ENCODE results near the gene COQ8B.

COQ8B gene

GRCh38 chr19:40690050-40690692 lies 26.5 kb downstream of the COQ8B start, which contains the start of gene NUMBL:
Gene NUMBL, minus strand, starts transcription at chr19:40690651. Its CDS starts 168 bp downstream, at chr19:40690483.
- ATAC-seq, result no peak

GRCh38 chr19:40689339-40690049 lies 27.2 kb downstream of the COQ8B start:
- ATAC-seq, result no peak

GRCh38 chr19:40688987-40689338 lies 27.7 kb downstream of the COQ8B start:
- ATAC-seq, result no peak

- no peak for ATAC-seq
Measured at GRCh38 chr19:40688309-40688708, 28.4 kb downstream of the COQ8B start.

GRCh38 chr19:40687525-40688016 lies 29.1 kb downstream of the COQ8B start:
- ATAC-seq, result no peak

- no peak for ATAC-seq
Measured at GRCh38 chr19:40686882-40687524, 29.7 kb downstream of the COQ8B start.

GRCh38 chr19:40685563-40685962 lies 31.1 kb downstream of the COQ8B start:
- no peak for ATAC-seq

GRCh38 chr19:40685016-40685526 lies 31.6 kb downstream of the COQ8B start:
- ATAC-seq, result no peak

- no peak for ATAC-seq
Measured at GRCh38 chr19:40684280-40684679, 32.4 kb downstream of the COQ8B start.

GRCh38 chr19:40683437-40683836 lies 33.2 kb downstream of the COQ8B start:
- ATAC-seq, result no peak

- no peak for ATAC-seq
Measured at GRCh38 chr19:40682431-40682964, 34.2 kb downstream of the COQ8B start.

- no peak for ATAC-seq
Measured at GRCh38 chr19:40681039-40681438, 35.6 kb downstream of the COQ8B start.

GRCh38 chr19:40677156-40677555 lies 39.5 kb downstream of the COQ8B start:
- no peak for ATAC-seq

- no peak for ATAC-seq
Measured at GRCh38 chr19:40674291-40674690, 42.4 kb downstream of the COQ8B start.

- ATAC-seq, result no peak
Measured at GRCh38 chr19:40673397-40673796, 43.3 kb downstream of the COQ8B start.

GRCh38 chr19:40672573-40673299 lies 44.0 kb downstream of the COQ8B start:
- ATAC-seq, result no peak

GRCh38 chr19:40672038-40672437 lies 44.6 kb downstream of the COQ8B start:
- ATAC-seq, result no peak

- ATAC-seq, result no peak
Measured at GRCh38 chr19:40671404-40671803, 45.3 kb downstream of the COQ8B start.

GRCh38 chr19:40668991-40669614 lies 47.6 kb downstream of the COQ8B start:
- ATAC-seq, result no peak

- ATAC-seq, result no peak
Measured at GRCh38 chr19:40667602-40668001, 49.1 kb downstream of the COQ8B start.

GRCh38 chr19:40666803-40667438 lies 49.8 kb downstream of the COQ8B start:
- no peak for ATAC-seq
